ENCODE measurements around the gene THSD4.

GRCh38 chr15:71627604-71628003 lies 512.3 kb downstream of the THSD4 start:
- TF ChIP-seq EZH2 (IDR thresholded peaks at IDR 0.05; ENCODE audit: low read length), result no peak
- no peak for TF ChIP-seq CTCF (optimal IDR thresholded peaks at IDR 0.05 in 1 of 3, IDR thresholded peaks at IDR 0.05 in 1 of 3, conservative IDR thresholded peaks at IDR 0.05 in 1 of 3; ENCODE audit: extremely low read depth in 1 of 3, insufficient read depth in 2 of 3, low read length in 3 of 3)
